SK-N-SH treated with all-trans-retinoic acid at 6 μM for 48 hours (cell line): ENCODE measurements around the gene ZNF333.

Experiments used
- CREB5 ChIP-seq: fragments of 250-450 bp; sonication (Bioruptor Pico); IDR thresholded peaks from 2 replicates; pipeline ENCODE4 v1.5.1; 2020; ENCODE audit warnings: low read depth, mild to moderate bottlenecking, moderate library complexity
- ESRRG ChIP-seq: fragments of 250-450 bp; sonication (Bioruptor Pico); IDR thresholded peaks from 2 replicates; pipeline ENCODE4 v1.6.1; 2021; ENCODE audit warnings: mild to moderate bottlenecking

DNA sequence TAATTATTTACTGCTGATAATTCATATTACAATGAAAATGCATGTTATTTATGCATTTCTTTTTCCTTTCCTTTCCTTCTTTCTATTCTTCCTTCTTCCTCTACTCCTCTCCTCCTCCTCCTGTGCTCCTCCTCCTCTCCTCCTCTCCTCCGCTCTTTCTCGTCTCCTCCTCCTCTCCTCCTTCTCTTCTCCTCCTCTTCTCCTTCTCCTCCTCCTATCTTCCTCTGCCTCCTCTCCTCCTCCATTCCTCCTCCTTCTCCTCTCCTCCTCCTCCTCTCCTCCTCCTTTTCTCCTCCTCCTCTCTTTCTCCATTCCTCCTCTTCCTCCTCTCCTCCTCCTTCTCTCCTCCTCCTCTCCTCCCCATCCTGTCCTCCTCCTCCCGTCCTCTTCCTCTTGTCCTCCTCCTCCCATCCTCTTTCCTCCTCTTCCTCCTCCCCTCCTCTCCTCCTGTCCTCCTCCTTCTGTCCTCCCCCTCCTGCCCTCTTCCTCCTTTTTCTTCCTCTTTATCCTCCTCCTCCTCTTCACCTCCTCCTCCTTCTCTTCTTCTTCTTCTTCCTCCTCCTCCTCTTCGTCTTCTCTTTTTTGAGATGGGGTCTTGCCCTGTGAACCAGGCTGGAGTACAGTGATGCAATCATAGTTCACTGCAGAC is 73.8 kb downstream of the ZNF333 start:
- no peak for TF ChIP-seq ESRRG (CRISPR knock-in tag)
- no peak for TF ChIP-seq CREB5 (CRISPR knock-in tag)
